GM12872 (cell line): ENCODE measurements around the gene TGFBR1.

ENCODE experiments used
- CTCF ChIP-seq: IDR thresholded peaks from 3 replicates; pipeline ENCODE4 v1.5.1; 2011; ENCODE audit warnings: low read depth, mild to moderate bottlenecking, low read length, moderate library complexity; ENCODE audit not compliant: insufficient read depth

TGFBR1 gene

GRCh38 chr9:99150451-99151171, 45.7 kb downstream of the TGFBR1 start:
- no peak for TF ChIP-seq CTCF

- TF ChIP-seq CTCF, result no peak
Observed at GRCh38 chr9:99154356-99154755, 49.4 kb downstream of the TGFBR1 start.

GRCh38 chr9:99155736-99156135, 50.8 kb downstream of the TGFBR1 start:
- no peak for TF ChIP-seq CTCF

- no peak for TF ChIP-seq CTCF
Observed at GRCh38 chr9:99158629-99159028, 53.7 kb downstream of the TGFBR1 start.

- TF ChIP-seq CTCF, result no peak
Observed at GRCh38 chr9:99160173-99160572, 55.3 kb downstream of the TGFBR1 start.

GRCh38 chr9:99162759-99163364, 57.9 kb downstream of the TGFBR1 start:
- peak; percentile 55; the same call in 2 of the 3 replicates for TF ChIP-seq CTCF

GRCh38 chr9:99166149-99166548, 61.2 kb downstream of the TGFBR1 start:
- TF ChIP-seq CTCF, result no peak
